WTC11 (cell line): ENCODE data around the gene ZEB2. TPM values are rescaled to one million over a fixed set of nuclear protein-coding genes. Genes with fewer than 3 reads are reported as not detected.

ENCODE experiments used
- ATAC-seq: fragments of 200-7000 bp; cut with Tn5 transposase; 2 replicates; pipeline ENCODE4 v1.10.0; 2021; ENCODE audit warnings: mild to moderate bottlenecking, moderate library complexity
- CTCF ChIA-PET: fragments of 300-600 bp; sonication (Branson Sonifier 250); formaldehyde crosslinking; loops from one replicate; lab custom pipeline; 2021; ENCODE audit warnings: antibody characterized with exemption; lab: Charles Lee
- POLR2A ChIA-PET: fragments of 350-600 bp; sonication (Branson Sonifier 250); formaldehyde crosslinking; loops from one replicate; lab custom pipeline; 2021; ENCODE audit warnings: antibody characterized with exemption; lab: Charles Lee
- DNase-seq: peaks from one replicate; pipeline ENCODE4 v3.0.0; 2021; ENCODE audit warnings: low spot score
- H3K27ac Mint-ChIP-seq: 2 replicates; pipeline ENCODE4 v1.8.0; 2021; ENCODE audit warnings: mixed read lengths
- H3K27me3 Mint-ChIP-seq: 2 replicates; pipeline ENCODE4 v1.8.0; 2021; ENCODE audit warnings: low read depth, mild to moderate bottlenecking, moderate library complexity, mixed read lengths
- H3K36me3 Mint-ChIP-seq: 2 replicates; pipeline ENCODE4 v1.8.0; 2021; ENCODE audit warnings: mixed read lengths
- H3K4me1 Mint-ChIP-seq: 2 replicates; pipeline ENCODE4 v1.8.0; 2022; ENCODE audit warnings: mixed read lengths
- H3K4me3 Mint-ChIP-seq: 2 replicates; pipeline ENCODE4 v1.8.0; 2021; ENCODE audit warnings: mild to moderate bottlenecking, moderate library complexity, mixed read lengths
- H3K9me3 Mint-ChIP-seq: 2 replicates; pipeline ENCODE4 v1.8.0; 2021; ENCODE audit warnings: mixed read lengths
- CREB1 ChIP-seq: sonication (generic); formaldehyde crosslinking; IDR thresholded peaks from 2 replicates; pipeline ENCODE4 v1.8.0; 2023; ENCODE audit warnings: mild to moderate bottlenecking, missing genetic modification reagents
- E2F5 ChIP-seq: sonication (generic); formaldehyde crosslinking; IDR thresholded peaks from 2 replicates; pipeline ENCODE4 v1.8.1; 2022; ENCODE audit warnings: mild to moderate bottlenecking, moderate library complexity, missing genetic modification reagents
- ERG ChIP-seq: fragments of 250-450 bp; sonication (Bioruptor Pico); IDR thresholded peaks from 2 replicates; pipeline ENCODE4 v1.8.0; 2021; ENCODE audit warnings: mild to moderate bottlenecking
- ESRRA ChIP-seq: sonication (generic); formaldehyde crosslinking; IDR thresholded peaks from 2 replicates; pipeline ENCODE4 v1.8.1; 2022; ENCODE audit warnings: mild to moderate bottlenecking, missing genetic modification reagents, borderline replicate concordance
- FOXK1 ChIP-seq: sonication (generic); formaldehyde crosslinking; IDR thresholded peaks from 2 replicates; pipeline ENCODE4 v1.8.0; 2022; ENCODE audit warnings: mild to moderate bottlenecking, moderate library complexity, missing genetic modification reagents
- GTF2I ChIP-seq: fragments of 250-450 bp; sonication (Bioruptor Pico); conservative IDR thresholded peaks from 2 replicates; pipeline ENCODE4 v1.4.0; 2021; ENCODE audit warnings: mild to moderate bottlenecking
- HMGA2 ChIP-seq: fragments of 250-450 bp; sonication (Bioruptor Pico); IDR thresholded peaks from 2 replicates; pipeline ENCODE4 v1.4.0; 2021; ENCODE audit warnings: mild to moderate bottlenecking, moderate library complexity
- IRF1 ChIP-seq: sonication (generic); formaldehyde crosslinking; IDR thresholded peaks from 2 replicates; pipeline ENCODE4 v1.8.0; 2023; ENCODE audit warnings: missing genetic modification reagents
- IRF2 ChIP-seq: sonication (generic); formaldehyde crosslinking; IDR thresholded peaks from 2 replicates; pipeline ENCODE4 v1.8.0; 2022; ENCODE audit warnings: low read depth, missing genetic modification reagents, borderline replicate concordance
- JUN ChIP-seq: sonication (generic); formaldehyde crosslinking; IDR thresholded peaks from 2 replicates; pipeline ENCODE4 v1.8.0; 2023; ENCODE audit warnings: mild to moderate bottlenecking, missing genetic modification reagents
- KAT7 ChIP-seq: sonication (generic); formaldehyde crosslinking; IDR thresholded peaks from 2 replicates; pipeline ENCODE4 v1.8.1; 2023; ENCODE audit warnings: missing genetic modification reagents, mild to moderate bottlenecking, borderline replicate concordance
- OVOL2 ChIP-seq: fragments of 250-450 bp; sonication (Bioruptor Pico); IDR thresholded peaks from 2 replicates; pipeline ENCODE4 v1.9.0; 2021; ENCODE audit warnings: mild to moderate bottlenecking, borderline replicate concordance
- RELA ChIP-seq: sonication (generic); formaldehyde crosslinking; IDR thresholded peaks from 2 replicates; pipeline ENCODE4 v1.8.1; 2022; ENCODE audit warnings: missing genetic modification reagents, mild to moderate bottlenecking, borderline replicate concordance
- SMAD3 ChIP-seq: sonication (generic); formaldehyde crosslinking; IDR thresholded peaks from 2 replicates; pipeline ENCODE4 v1.8.0; 2022; ENCODE audit warnings: missing genetic modification reagents, mild to moderate bottlenecking, borderline replicate concordance
- STAT6 ChIP-seq: sonication (generic); formaldehyde crosslinking; conservative IDR thresholded peaks from 2 replicates; pipeline ENCODE4 v1.8.1; 2023; ENCODE audit warnings: mild to moderate bottlenecking, low read depth, missing genetic modification reagents, moderate library complexity
- ZBTB21 ChIP-seq: sonication (generic); formaldehyde crosslinking; IDR thresholded peaks from 2 replicates; pipeline ENCODE4 v1.8.1; 2023; ENCODE audit warnings: mild to moderate bottlenecking, missing genetic modification reagents, borderline replicate concordance
- ZBTB43 ChIP-seq: sonication (generic); formaldehyde crosslinking; IDR thresholded peaks from 2 replicates; pipeline ENCODE4 v1.8.1; 2023; ENCODE audit warnings: mild to moderate bottlenecking, missing genetic modification reagents
- total RNA-seq: library from RNA; stranded (reverse); gene quantifications from 3 replicates; pipeline ENCODE4 v1.2.3, GENCODE V29; 2021
- TF ChIP-seq, protein P1 (sequence below): sonication (generic); formaldehyde crosslinking; IDR thresholded peaks from 2 replicates; pipeline ENCODE4 v1.8.0; 2022; ENCODE audit warnings: mild to moderate bottlenecking, missing genetic modification reagents
- TF ChIP-seq, protein P2 (sequence below): sonication (generic); formaldehyde crosslinking; IDR thresholded peaks from 2 replicates; pipeline ENCODE4 v1.8.0; 2022; ENCODE audit warnings: mild to moderate bottlenecking, missing genetic modification reagents
- TF ChIP-seq, protein P3 (sequence below): sonication (generic); formaldehyde crosslinking; IDR thresholded peaks from 2 replicates; pipeline ENCODE4 v1.8.1; 2022; ENCODE audit warnings: low read depth, mild to moderate bottlenecking, moderate library complexity, missing genetic modification reagents, borderline replicate concordance
- TF ChIP-seq, protein P4 (sequence below): sonication (generic); formaldehyde crosslinking; conservative IDR thresholded peaks from 2 replicates; pipeline ENCODE4 v1.8.1; 2022; ENCODE audit warnings: mild to moderate bottlenecking, missing genetic modification reagents

The ZEB2 gene
- total RNA-seq, 1 experiment from 2014 or later: 0.42 TPM

- H3K27ac Mint-ChIP-seq: no peak overlapping the region
- peaks cover 54% of the 10 kb centered on the region for H3K4me1 Mint-ChIP-seq
- H3K4me3 Mint-ChIP-seq: peak overlapping the region; percentile 62
- peak; percentile 18 for ATAC-seq
- ChIA-PET POLR2A (no interaction called here), CTCF (no interaction called here)
- no peaks in the 10 kb centered on the region for H3K36me3 Mint-ChIP-seq
- TF ChIP-seq HMGA2 (CRISPR knock-in tag): no peak
- 0 out of 2 replicates have a peak, but pooled peaks have one; percentile 22 for TF ChIP-seq KAT7 (CRISPR knock-in tag)
- no peaks in the 10 kb centered on the region for H3K9me3 Mint-ChIP-seq
- H3K27me3 Mint-ChIP-seq: peaks cover 56% of the 10 kb centered on the region
- DNase-seq: no peak
Measured at GRCh38 chr2:144515696-144516410, 4.1 kb downstream of the ZEB2 start.

DNA sequence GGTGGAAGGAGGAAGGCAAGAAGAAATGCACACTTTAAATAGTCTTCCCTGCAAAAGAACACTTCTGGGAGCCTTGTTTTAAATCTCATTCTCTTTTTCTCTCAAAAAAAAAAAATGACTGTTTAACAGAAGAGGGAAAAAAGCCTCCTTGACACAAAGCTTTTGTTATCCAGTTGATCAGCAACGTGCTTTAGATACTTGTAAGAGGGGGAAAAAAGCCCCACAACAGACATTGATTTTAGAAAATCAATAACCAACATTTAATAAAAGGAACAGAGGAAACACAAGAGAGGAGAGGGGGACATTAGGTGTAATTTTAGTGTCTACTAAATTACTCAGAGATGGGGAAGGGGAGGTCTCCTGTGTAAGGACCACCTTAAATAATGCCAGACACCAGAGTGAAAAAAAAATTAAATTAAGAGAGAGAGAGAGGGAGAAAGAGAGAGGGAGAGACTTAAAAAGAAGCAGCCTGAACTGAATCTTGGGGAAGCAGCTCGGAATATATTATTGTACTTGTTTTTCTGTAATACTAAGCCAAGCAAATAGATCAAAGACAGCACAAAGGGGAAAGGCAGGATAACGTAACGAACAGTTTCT is 4.7 kb downstream of the ZEB2 start:
- TF ChIP-seq ZBTB43 (no peak), STAT6 (CRISPR knock-in tag) (no peak), ERG (CRISPR knock-in tag) (no peak), IRF1 (no peak), SMAD3 (CRISPR knock-in tag) (no peak), GTF2I (no peak), ESRRA (CRISPR knock-in tag) (no peak), E2F5 (CRISPR knock-in tag) (no peak), OVOL2 (CRISPR knock-in tag) (no peak), FOXK1 (no peak), ZBTB21 (CRISPR knock-in tag) (no peak), IRF2 (CRISPR knock-in tag) (no peak), JUN (CRISPR knock-in tag) (no peak), RELA (no peak), CREB1 (CRISPR knock-in tag) (no peak)
- TF ChIP-seq, protein P1, sequence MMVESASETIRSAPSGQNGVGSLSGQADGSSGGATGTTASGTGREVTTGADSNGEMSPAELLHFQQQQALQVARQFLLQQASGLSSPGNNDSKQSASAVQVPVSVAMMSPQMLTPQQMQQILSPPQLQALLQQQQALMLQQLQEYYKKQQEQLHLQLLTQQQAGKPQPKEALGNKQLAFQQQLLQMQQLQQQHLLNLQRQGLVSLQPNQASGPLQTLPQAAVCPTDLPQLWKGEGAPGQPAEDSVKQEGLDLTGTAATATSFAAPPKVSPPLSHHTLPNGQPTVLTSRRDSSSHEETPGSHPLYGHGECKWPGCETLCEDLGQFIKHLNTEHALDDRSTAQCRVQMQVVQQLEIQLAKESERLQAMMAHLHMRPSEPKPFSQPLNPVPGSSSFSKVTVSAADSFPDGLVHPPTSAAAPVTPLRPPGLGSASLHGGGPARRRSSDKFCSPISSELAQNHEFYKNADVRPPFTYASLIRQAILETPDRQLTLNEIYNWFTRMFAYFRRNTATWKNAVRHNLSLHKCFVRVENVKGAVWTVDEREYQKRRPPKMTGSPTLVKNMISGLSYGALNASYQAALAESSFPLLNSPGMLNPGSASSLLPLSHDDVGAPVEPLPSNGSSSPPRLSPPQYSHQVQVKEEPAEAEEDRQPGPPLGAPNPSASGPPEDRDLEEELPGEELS: no peak
- TF ChIP-seq, protein P2, sequence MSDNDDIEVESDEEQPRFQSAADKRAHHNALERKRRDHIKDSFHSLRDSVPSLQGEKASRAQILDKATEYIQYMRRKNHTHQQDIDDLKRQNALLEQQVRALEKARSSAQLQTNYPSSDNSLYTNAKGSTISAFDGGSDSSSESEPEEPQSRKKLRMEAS (CRISPR knock-in tag): no peak
- TF ChIP-seq, protein P3, sequence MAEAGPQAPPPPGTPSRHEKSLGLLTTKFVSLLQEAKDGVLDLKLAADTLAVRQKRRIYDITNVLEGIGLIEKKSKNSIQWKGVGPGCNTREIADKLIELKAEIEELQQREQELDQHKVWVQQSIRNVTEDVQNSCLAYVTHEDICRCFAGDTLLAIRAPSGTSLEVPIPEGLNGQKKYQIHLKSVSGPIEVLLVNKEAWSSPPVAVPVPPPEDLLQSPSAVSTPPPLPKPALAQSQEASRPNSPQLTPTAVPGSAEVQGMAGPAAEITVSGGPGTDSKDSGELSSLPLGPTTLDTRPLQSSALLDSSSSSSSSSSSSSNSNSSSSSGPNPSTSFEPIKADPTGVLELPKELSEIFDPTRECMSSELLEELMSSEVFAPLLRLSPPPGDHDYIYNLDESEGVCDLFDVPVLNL (CRISPR knock-in tag): no peak
- TF ChIP-seq, protein P4, sequence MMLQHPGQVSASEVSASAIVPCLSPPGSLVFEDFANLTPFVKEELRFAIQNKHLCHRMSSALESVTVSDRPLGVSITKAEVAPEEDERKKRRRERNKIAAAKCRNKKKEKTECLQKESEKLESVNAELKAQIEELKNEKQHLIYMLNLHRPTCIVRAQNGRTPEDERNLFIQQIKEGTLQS (CRISPR knock-in tag): no peak
- ATAC-seq: no peak
- Mint-ChIP-seq H3K4me1 (peaks cover 55% of the 10 kb centered on the region), H3K27ac (no peak overlapping the region), H3K36me3 (no peaks in the 10 kb centered on the region), H3K27me3 (peaks cover 60% of the 10 kb centered on the region), H3K9me3 (no peaks in the 10 kb centered on the region), H3K4me3 (peak overlapping the region; percentile 62)
- DNase-seq: no peak
- ChIA-PET CTCF (no interaction called here), POLR2A (no interaction called here)
